Esophagus squamous epithelium (tissue), 4 donors: ENCODE measurements around the gene MALL.

Experiments used
- CTCF ChIP-seq, 6 experiments: fragments of 450-650 bp in 4 of 6; fragments of 200-600 bp in 2 of 6; sonication (generic) in 2 of 6; IDR thresholded peaks; one replicate each; pipeline ENCODE4 v1.5.1; 2016 to 2019; ENCODE audit warnings: antibody characterized with exemption in 6 of 6, mild to moderate bottlenecking in 4 of 6, moderate library complexity in 4 of 6
- POLR2A ChIP-seq, 4 donors: fragments of 450-650 bp; IDR thresholded peaks; one replicate each; pipeline ENCODE4 v1.6.1; 2017; ENCODE audit warnings: antibody characterized with exemption in 4 of 4, mild to moderate bottlenecking in 4 of 4, moderate library complexity in 3 of 4

- TF ChIP-seq CTCF (IDR thresholded peaks at IDR 0.05) (no peak), POLR2A (IDR thresholded peaks at IDR 0.05) (no peak)
Observed at GRCh38 chr2:110101901-110102803, 13.5 kb downstream of the MALL start.
